Measurements from ENCODE around the gene PPP2R2B. TPM values are rescaled to one million over a fixed set of nuclear protein-coding genes. Genes with fewer than 3 reads are reported as not detected.

Gene PPP2R2B
- total and polyA plus RNA-seq, 4 donors, result 0.15 to 1.2 (median 0.55) TPM

GRCh38 chr5:146646441-146646840 is 232.1 kb downstream of the PPP2R2B start:
- no peaks in the 10 kb centered on the region for H3K36me3 ChIP-seq (ENCODE audit: control insufficient read depth in 4 of 4, insufficient read depth in 4 of 4, low read length in 4 of 4)
- ATAC-seq (ENCODE audit: insufficient read depth, low FRiP score), result no peak
- no peaks in the 10 kb centered on the region for H3K9me3 ChIP-seq (ENCODE audit: control insufficient read depth in 4 of 4, insufficient read depth in 3 of 4, low read length in 3 of 4)
- no peak overlapping the region for H3K9ac ChIP-seq (ENCODE audit: insufficient read depth in 1 of 2, low read length in 2 of 2)
- no peaks in the 10 kb centered on the region for H3K4me1 ChIP-seq (ENCODE audit: control insufficient read depth in 5 of 5, insufficient read depth in 5 of 5, low read length in 5 of 5)
- H3K27me3 ChIP-seq (ENCODE audit: control insufficient read depth in 3 of 3, insufficient read depth in 3 of 3, low read length in 2 of 3), result no peaks in the 10 kb centered on the region
- no peak for TF ChIP-seq CTCF (IDR thresholded peaks at IDR 0.05; ENCODE audit: control extremely low read depth, extremely low read depth)
- H3K27ac ChIP-seq (ENCODE audit: low read depth in 1 of 2, low read length in 1 of 2), result no peak overlapping the region
- H3K4me3 ChIP-seq, result no peak overlapping the region
- no peak for DNase-seq
- 73 to 77% methylated on average over 1 of the region's 1 CpG for WGBS, 2 donors

- TF ChIP-seq CTCF (IDR thresholded peaks at IDR 0.05; ENCODE audit: control extremely low read depth, extremely low read depth), result no peak
- 69 to 74% methylated on average over 1 of the region's 1 CpG for WGBS, 2 donors
- ATAC-seq (ENCODE audit: insufficient read depth, low FRiP score) (no peak), DNase-seq (peak in 1 of 3 donors; percentile 34)
- Histone ChIP-seq H3K27me3 (ENCODE audit: control insufficient read depth in 3 of 3, insufficient read depth in 3 of 3, low read length in 2 of 3) (no peaks in the 10 kb centered on the region), H3K4me1 (ENCODE audit: control insufficient read depth in 5 of 5, insufficient read depth in 5 of 5, low read length in 5 of 5) (no peaks in the 10 kb centered on the region), H3K36me3 (ENCODE audit: control insufficient read depth in 4 of 4, insufficient read depth in 4 of 4, low read length in 4 of 4) (no peaks in the 10 kb centered on the region), H3K9me3 (ENCODE audit: control insufficient read depth in 4 of 4, insufficient read depth in 3 of 4, low read length in 3 of 4) (no peaks in the 10 kb centered on the region), H3K27ac (ENCODE audit: low read depth in 1 of 2, low read length in 1 of 2) (no peak overlapping the region), H3K4me3 (no peak overlapping the region), H3K9ac (ENCODE audit: insufficient read depth in 1 of 2, low read length in 2 of 2) (no peak overlapping the region)
Measured at GRCh38 chr5:146645342-146645741, 233.2 kb downstream of the PPP2R2B start.

GRCh38 chr5:146644831-146645230 is 233.7 kb downstream of the PPP2R2B start:
- DNase-seq (no peak), ATAC-seq (ENCODE audit: insufficient read depth, low FRiP score) (no peak)
- H3K4me3 ChIP-seq, result no peak overlapping the region
- no peaks in the 10 kb centered on the region for H3K36me3 ChIP-seq (ENCODE audit: control insufficient read depth in 4 of 4, insufficient read depth in 4 of 4, low read length in 4 of 4)
- H3K9ac ChIP-seq (ENCODE audit: insufficient read depth in 1 of 2, low read length in 2 of 2), result no peak overlapping the region
- H3K4me1 ChIP-seq (ENCODE audit: control insufficient read depth in 5 of 5, insufficient read depth in 5 of 5, low read length in 5 of 5), result no peaks in the 10 kb centered on the region
- no peaks in the 10 kb centered on the region for H3K27me3 ChIP-seq (ENCODE audit: control insufficient read depth in 3 of 3, insufficient read depth in 3 of 3, low read length in 2 of 3)
- no peak overlapping the region for H3K27ac ChIP-seq (ENCODE audit: low read depth in 1 of 2, low read length in 1 of 2)
- TF ChIP-seq CTCF (IDR thresholded peaks at IDR 0.05; ENCODE audit: control extremely low read depth, extremely low read depth), result no peak
- WGBS, 2 donors, result 69 to 83% methylated on average over 3 of the region's 3 CpGs
- H3K9me3 ChIP-seq (ENCODE audit: control insufficient read depth in 4 of 4, insufficient read depth in 3 of 4, low read length in 3 of 4), result no peaks in the 10 kb centered on the region

GRCh38 chr5:146643776-146644175 is 234.8 kb downstream of the PPP2R2B start:
- no peaks in the 10 kb centered on the region for H3K9me3 ChIP-seq (ENCODE audit: control insufficient read depth in 4 of 4, insufficient read depth in 3 of 4, low read length in 3 of 4)
- H3K27me3 ChIP-seq (ENCODE audit: control insufficient read depth in 3 of 3, insufficient read depth in 3 of 3, low read length in 2 of 3), result no peaks in the 10 kb centered on the region
- H3K9ac ChIP-seq (ENCODE audit: insufficient read depth in 1 of 2, low read length in 2 of 2), result no peak overlapping the region
- no peak overlapping the region for H3K27ac ChIP-seq (ENCODE audit: low read depth in 1 of 2, low read length in 1 of 2)
- TF ChIP-seq CTCF (IDR thresholded peaks at IDR 0.05; ENCODE audit: control extremely low read depth, extremely low read depth), result no peak
- no peaks in the 10 kb centered on the region for H3K4me1 ChIP-seq (ENCODE audit: control insufficient read depth in 5 of 5, insufficient read depth in 5 of 5, low read length in 5 of 5)
- no peak overlapping the region for H3K4me3 ChIP-seq
- peak in 1 of 3 donors; percentile 10 for DNase-seq
- no peak for ATAC-seq (ENCODE audit: insufficient read depth, low FRiP score)
- H3K36me3 ChIP-seq (ENCODE audit: control insufficient read depth in 4 of 4, insufficient read depth in 4 of 4, low read length in 4 of 4), result no peaks in the 10 kb centered on the region
- 35 to 44% methylated on average over 2 of the region's 2 CpGs for WGBS, 2 donors

All from lung (tissue), 12 donors.